ENCODE results near the gene IFT81. TPM values are rescaled to one million over a fixed set of nuclear protein-coding genes. Genes with fewer than 3 reads are reported as not detected.

IFT81 gene
- total and polyA plus RNA-seq, 2 of the 13 experiments (the other 11 are each of a cell fraction or from before 2014, with no cell fraction given), result 4.2 to 13.0 TPM

- TF ChIP-seq TRAFD1 (CRISPR knock-in tag; IDR thresholded peaks at IDR 0.05; ENCODE audit: borderline replicate concordance) (no peak), SMAD3 (CRISPR knock-in tag; IDR thresholded peaks at IDR 0.05) (0 out of 2 replicates have a peak, but pooled peaks have one; percentile 35), ZBTB2 (CRISPR knock-in tag; IDR thresholded peaks at IDR 0.05; ENCODE audit: low read depth) (no peak), SP1 (IDR thresholded peaks at IDR 0.05) (no peak), SP1 (CRISPR knock-in tag; IDR thresholded peaks at IDR 0.05) (no peak), ZFP36 (IDR thresholded peaks at IDR 0.05; ENCODE audit: borderline replicate concordance, low read depth, low read length, partially characterized antibody) (no peak), SAP130 (CRISPR knock-in tag; IDR thresholded peaks at IDR 0.05; ENCODE audit: low read depth) (0 out of 2 replicates have a peak, but pooled peaks have one; percentile 12), ZBTB40 (IDR thresholded peaks at IDR 0.05) (no peak), ZBTB40 (CRISPR knock-in tag; IDR thresholded peaks at IDR 0.05) (no peak), THAP11 (CRISPR knock-in tag; IDR thresholded peaks at IDR 0.05) (0 out of 2 replicates have a peak, but pooled peaks have one; percentile 28), PRMT3 (CRISPR knock-in tag; IDR thresholded peaks at IDR 0.05; ENCODE audit: borderline replicate concordance, low read depth) (no peak), USF2 (IDR thresholded peaks at IDR 0.05; ENCODE audit: low read depth, low read length) (no peak), USF2 (CRISPR knock-in tag; IDR thresholded peaks at IDR 0.05; ENCODE audit: borderline replicate concordance) (no peak), ARNTL (CRISPR knock-in tag; IDR thresholded peaks at IDR 0.05) (no peak), GFI1 (CRISPR knock-in tag; IDR thresholded peaks at IDR 0.05; ENCODE audit: borderline replicate concordance) (no peak), SRY (CRISPR knock-in tag; IDR thresholded peaks at IDR 0.05) (no peak)
These were observed 121.2 kb downstream of the IFT81 start (continued) for GRCh38 chr12:110245369-110245772.

All from HepG2 (cell line).